PFSK-1 (cell line): ENCODE measurements around the gene SIAH1.
A peak's percentile ranks its signal among the peaks of the same experiment; 100 is the strongest.

Experiments
- POLR2AphosphoS5 ChIP-seq: IDR thresholded peaks from 2 replicates; pipeline ENCODE4 v1.6.1; 2012; ENCODE audit warnings: low read depth, mild to moderate bottlenecking, control low read depth, low read length, moderate library complexity
- SIN3A ChIP-seq: IDR thresholded peaks from 2 replicates; pipeline ENCODE4 v1.6.1; 2012; ENCODE audit warnings: mild to moderate bottlenecking, low read length, moderate library complexity, borderline replicate concordance; ENCODE audit not compliant: insufficient read depth

GRCh38 chr16:48365601-48366164 is 19.5 kb downstream of the SIAH1 start:
- no peak for TF ChIP-seq SIN3A
- peak; percentile 61 for TF ChIP-seq POLR2AphosphoS5
